Measurements from ENCODE around the gene CYP2C19.
"Not testable (repeated sequence)": the region's sequence is repeated elsewhere in the genome, so short reads cannot be mapped to it uniquely, and the experiment has no call there.

The CYP2C19 gene

GRCh38 chr10:94889123-94889522 is 126.6 kb downstream of the CYP2C19 start:
- no peak for DNase-seq

- DNase-seq: no peak
Measured at GRCh38 chr10:94890264-94891022, 128.0 kb downstream of the CYP2C19 start.

- DNase-seq: not testable (repeated sequence)
Measured at GRCh38 chr10:94898414-94898813, 135.9 kb downstream of the CYP2C19 start.

- no peak for DNase-seq
Measured at GRCh38 chr10:94902080-94902479, 139.6 kb downstream of the CYP2C19 start.

- no peak for DNase-seq
Measured at GRCh38 chr10:94902570-94902969, 140.1 kb downstream of the CYP2C19 start.

All from C1 segment of cervical spinal cord (tissue), 14 donors.